H1 (cell line): ENCODE data around the gene EBNA1BP2. TPM values are rescaled to one million over a fixed set of nuclear protein-coding genes. Genes with fewer than 3 reads are reported as not detected.

ENCODE experiments used
- CTCF ChIA-PET: fragments of 300-600 bp; sonication (Branson Sonifier 250); formaldehyde crosslinking; loops from one replicate; lab custom pipeline; 2021; ENCODE audit not compliant: partially characterized antibody; lab: Charles Lee
- POLR2A ChIA-PET: fragments of 300-600 bp; sonication (Branson Sonifier 250); formaldehyde crosslinking; loops from one replicate; lab custom pipeline; 2021; ENCODE audit warnings: inconsistent platforms; ENCODE audit not compliant: partially characterized antibody; lab: Charles Lee
- DNase-seq, 2 experiments: peaks; one replicate each; pipeline versions ENCODE4 v3.0.0 to v3.0.0-alpha.2; 2010 to 2022; ENCODE audit warnings: low spot score in 2 of 2, low read depth in 1 of 2, mixed read lengths in 1 of 2
- FAIRE-seq: peaks from 2 replicates; lab custom pipeline; 2011; peaks lifted over from hg19 to GRCh38; lab: Jason Lieb, UNC
- H2AFZ ChIP-seq: 2 replicates; pipeline ENCODE4 v1.8.1; 2012; ENCODE audit warnings: low read length, inconsistent platforms
- H2AK5ac ChIP-seq: 2 replicates; pipeline ENCODE4 v1.6.1; 2013; ENCODE audit warnings: low read depth, low read length
- H2BK120ac ChIP-seq: replicated peaks from 2 replicates; pipeline ENCODE3; 2013; ENCODE audit warnings: low read depth, low read length, inconsistent platforms
- H2BK12ac ChIP-seq: 2 replicates; pipeline ENCODE4 v1.6.1; 2013; ENCODE audit warnings: low read depth, low read length
- H2BK15ac ChIP-seq: 2 replicates; pipeline ENCODE4 v1.6.1; 2013; ENCODE audit warnings: low read length
- H2BK20ac ChIP-seq: 2 replicates; pipeline ENCODE4 v1.6.1; 2013; ENCODE audit warnings: low read length
- H2BK5ac ChIP-seq: 2 replicates; pipeline ENCODE4 v1.6.1; 2013; ENCODE audit warnings: low read depth, low read length
- H3K14ac ChIP-seq: 2 replicates; pipeline ENCODE4 v1.6.1; 2013; ENCODE audit warnings: inconsistent platforms; ENCODE audit not compliant: insufficient read length
- H3K18ac ChIP-seq: 2 replicates; pipeline ENCODE4 v1.6.1; 2013; ENCODE audit warnings: low read length; ENCODE audit errors: extremely low read depth
- H3K23ac ChIP-seq: 2 replicates; pipeline ENCODE4 v1.6.1; 2013; ENCODE audit warnings: inconsistent platforms; ENCODE audit not compliant: insufficient read length
- H3K23me2 ChIP-seq: 2 replicates; pipeline ENCODE4 v1.6.1; 2013; ENCODE audit warnings: low read depth, low read length
- H3K27ac ChIP-seq: 2 replicates; pipeline ENCODE4 v1.6.1; 2011; ENCODE audit warnings: low read depth, low read length, inconsistent platforms
- H3K27me3 ChIP-seq, 4 experiments: replicated peaks in 1 of 4; 1 replicate in 1 of 4; 2 replicates in 3 of 4; pipeline versions ENCODE4 v1.6.1 to v1.8.1; 2011 to 2013; ENCODE audit warnings: low read length in 3 of 4, mild to moderate bottlenecking in 3 of 4, inconsistent platforms in 2 of 4, mixed read lengths in 2 of 4, moderate library complexity in 1 of 4; ENCODE audit not compliant: control insufficient read depth in 3 of 4, insufficient read depth in 3 of 4; ENCODE audit errors: extremely low read depth in 1 of 4
- H3K36me3 ChIP-seq, 4 experiments: 2 replicates each; pipeline versions ENCODE4 v1.6.1 to v1.8.1; 2011 to 2013; ENCODE audit warnings: mild to moderate bottlenecking in 4 of 4, low read length in 3 of 4, moderate library complexity in 2 of 4, control low read depth in 1 of 4, inconsistent platforms in 1 of 4; ENCODE audit not compliant: insufficient read depth in 4 of 4, control insufficient read depth in 2 of 4
- H3K4ac ChIP-seq: replicated peaks from 2 replicates; pipeline ENCODE3; 2013; ENCODE audit warnings: low read length, low read depth, mixed read lengths, inconsistent platforms; ENCODE audit not compliant: insufficient read length
- H3K4me1 ChIP-seq, 4 experiments: replicated peaks in 1 of 4; 1 replicate in 1 of 4; 2 replicates in 3 of 4; pipeline versions ENCODE4 v1.6.1 to v1.8.1; 2011 to 2013; ENCODE audit warnings: low read length in 3 of 4, inconsistent platforms in 2 of 4, mixed read lengths in 1 of 4; ENCODE audit not compliant: insufficient read depth in 4 of 4, control insufficient read depth in 3 of 4
- H3K4me2 ChIP-seq, 2 experiments: 2 replicates each; pipeline versions ENCODE4 v1.6.1 to v1.8.1; 2011 to 2013; ENCODE audit warnings: low read depth in 2 of 2, low read length in 2 of 2, control low read depth in 1 of 2, inconsistent platforms in 1 of 2, mild to moderate bottlenecking in 1 of 2; ENCODE audit not compliant: insufficient read depth in 1 of 2
- H3K4me3 ChIP-seq, 4 experiments: fragments of 200-600, 300-600 bp in 1 of 4; sonication (generic), shearing (Covaris generic), sonication (Bioruptor Twin) in 1 of 4; 2 replicates each; pipeline versions ENCODE4 v1.5.1 to v1.8.1; 2011 to 2016; ENCODE audit warnings: low read length in 4 of 4, low read depth in 3 of 4, control low read depth in 2 of 4, inconsistent platforms in 2 of 4, mild to moderate bottlenecking in 2 of 4, mixed read lengths in 1 of 4, moderate library complexity in 1 of 4; ENCODE audit not compliant: insufficient read depth in 2 of 4; ENCODE audit errors: extremely low read depth in 1 of 4
- H3K56ac ChIP-seq: replicated peaks from 2 replicates; pipeline ENCODE3; 2013; ENCODE audit warnings: low read depth, mild to moderate bottlenecking, mixed read lengths, low read length, inconsistent platforms; ENCODE audit not compliant: insufficient read length
- H3K79me1 ChIP-seq: 2 replicates; pipeline ENCODE4 v1.6.1; 2013; ENCODE audit warnings: low read depth, low read length, control low read depth
- H3K79me2 ChIP-seq, 2 experiments: 2 replicates each; pipeline versions ENCODE4 v1.6.1 to v1.8.1; 2012 to 2013; ENCODE audit warnings: low read length in 2 of 2, mild to moderate bottlenecking in 2 of 2, inconsistent platforms in 1 of 2; ENCODE audit not compliant: insufficient read depth in 2 of 2, control insufficient read depth in 1 of 2
- H3K9ac ChIP-seq, 4 experiments: replicated peaks in 1 of 4; 1 replicate in 1 of 4; 2 replicates in 3 of 4; pipeline versions ENCODE4 v1.6.1 to v1.8.1; 2011 to 2013; ENCODE audit warnings: low read depth in 3 of 4, low read length in 3 of 4, control low read depth in 2 of 4, mild to moderate bottlenecking in 2 of 4, moderate library complexity in 2 of 4, inconsistent platforms in 1 of 4; ENCODE audit errors: extremely low read depth in 1 of 4
- H3K9me3 ChIP-seq, 2 experiments: 2 replicates each; pipeline versions ENCODE4 v1.6.1 to v1.8.1; 2012 to 2013; ENCODE audit warnings: mild to moderate bottlenecking in 2 of 2, moderate library complexity in 2 of 2, control low read depth in 1 of 2, inconsistent platforms in 1 of 2, low read depth in 1 of 2, low read length in 1 of 2, mixed read lengths in 1 of 2; ENCODE audit not compliant: insufficient read depth in 2 of 2
- H4K20me1 ChIP-seq, 2 experiments: replicated peaks in 1 of 2; 2 replicates each; pipeline versions ENCODE3 to v1.8.1; 2011 to 2013; ENCODE audit warnings: inconsistent platforms in 2 of 2, low read length in 2 of 2, mild to moderate bottlenecking in 1 of 2; ENCODE audit not compliant: insufficient read depth in 2 of 2, control insufficient read depth in 1 of 2
- H4K5ac ChIP-seq: 2 replicates; pipeline ENCODE4 v1.6.1; 2013; ENCODE audit warnings: low read length, low read depth, mixed read lengths, inconsistent platforms; ENCODE audit not compliant: insufficient read length
- H4K8ac ChIP-seq: 2 replicates; pipeline ENCODE4 v1.8.0; 2013; ENCODE audit warnings: mild to moderate bottlenecking, moderate library complexity, low read length, inconsistent platforms; ENCODE audit not compliant: insufficient read depth; ENCODE audit errors: extremely low read depth
- H4K91ac ChIP-seq: replicated peaks from 2 replicates; pipeline ENCODE3; 2013; ENCODE audit warnings: low read length, mixed read lengths, inconsistent platforms; ENCODE audit not compliant: insufficient read length
- ASH2L ChIP-seq: fragments of 200-600, 300-600 bp; sonication (generic); IDR thresholded peaks from one replicate; pipeline ENCODE4 v1.7.1; 2017; ENCODE audit warnings: low read length
- ATF3 ChIP-seq: IDR thresholded peaks from 2 replicates; pipeline ENCODE4 v1.6.1; 2011; ENCODE audit warnings: low read depth, mild to moderate bottlenecking, low read length; ENCODE audit not compliant: insufficient read depth
- EZH2 ChIP-seq: fragments of 200-600 bp; sonication (generic); IDR thresholded peaks from 2 replicates; pipeline ENCODE4 v1.7.1; 2012; ENCODE audit warnings: low read depth, mild to moderate bottlenecking, moderate library complexity, low read length, inconsistent platforms; ENCODE audit not compliant: severe bottlenecking
- JUND ChIP-seq: IDR thresholded peaks from 2 replicates; pipeline ENCODE4 v1.6.1; 2011; ENCODE audit warnings: mild to moderate bottlenecking, improper control_type of control experiment, low read length
- MAX ChIP-seq: IDR thresholded peaks from 2 replicates; pipeline ENCODE4 v1.6.1; 2012; ENCODE audit warnings: inconsistent platforms
- RBBP5 ChIP-seq: IDR thresholded peaks from 2 replicates; pipeline ENCODE4 v1.7.1; 2012; ENCODE audit warnings: low read depth, mild to moderate bottlenecking, inconsistent platforms, low read length, moderate library complexity, borderline replicate concordance
- RFX5 ChIP-seq: IDR thresholded peaks from 2 replicates; pipeline ENCODE4 v1.6.1; 2011; ENCODE audit warnings: low read depth, low read length, improper control_type of control experiment, borderline replicate concordance
- WGBS, 2 experiments: shearing (Covaris generic) in 1 of 2; methylation state at CpG; one replicate each; pipeline versions ENCODE4 v1.1.6 to v1.1.7; 2013 to 2015; ENCODE audit warnings: low lambda C conversion rate in 2 of 2, mixed read lengths in 2 of 2, inconsistent platforms in 1 of 2, low coverage in 1 of 2, missing lambda C conversion rate in 1 of 2; ENCODE audit not compliant: insufficient replicate concordance in 2 of 2, insufficient coverage in 1 of 2, insufficient read length in 1 of 2; ENCODE audit errors: extremely low coverage in 1 of 2, missing lambda C conversion rate in 1 of 2; 5-methylcytosine and 5-hydroxymethylcytosine counted together
- long read RNA-seq, 2 experiments: library from RNA in 1 of 2; library from capped mRNA in 1 of 2; stranded (forward); transcript quantifications; one replicate each; pipeline ENCODE4 v2.0.0, GENCODE V29; 2021; ENCODE audit warnings: inconsistent platforms in 1 of 2
- polyA minus RNA-seq, 3 experiments: library from RNA; depleted of rRNA, polyadenylated mRNA; stranded (reverse); fragments of >200 nt; gene quantifications; 1 replicate in 2 of 3; 2 replicates in 1 of 3; pipeline ENCODE4 v1.2.3, GENCODE V29; 2011
- polyA plus RNA-seq, 7 experiments: library from polyadenylated mRNA; depleted of rRNA in 3 of 7; stranded (reverse) in 5 of 7; unstranded in 2 of 7; fragments of >200 nt in 5 of 7; fragments of 200-250 nt in 2 of 7; gene quantifications; 1 replicate in 5 of 7; 2 replicates in 1 of 7; 4 replicates in 1 of 7; pipeline versions ENCODE4 v1.2.1 to v1.2.3, GENCODE V29; 2011 to 2013; ENCODE audit warnings: missing spikeins in 2 of 7, mixed read lengths in 2 of 7
- total RNA-seq: library from RNA; stranded (reverse); fragmentation: NEBNext Ultra II Directional; extraction: Animal tissue kit (Norgen Biotek cat#: 25700); gene quantifications from 2 replicates; pipeline ENCODE4 v1.2.1, GENCODE V29; 2021

The EBNA1BP2 gene
- total RNA-seq: 102 and 104 TPM in 2 replicates
- 31.0 and 46.0 TPM in 2 replicates for polyA plus RNA-seq (2011; rRNA removed)
- 66.3 TPM for polyA plus RNA-seq (2011; cell fraction: cytosol; rRNA removed)
- polyA plus RNA-seq (2011; cell fraction: nucleus; rRNA removed): 60.5 TPM
- 105 to 125 TPM (median 112 TPM) in 4 replicates for polyA plus RNA-seq (2012, experiment 1 of 2)
- 34.5 TPM for polyA plus RNA-seq (2012, experiment 2 of 2)
- 128 TPM for polyA plus RNA-seq (2013, experiment 1 of 2)
- 128 TPM for polyA plus RNA-seq (2013, experiment 2 of 2)
- polyA minus RNA-seq (2011; rRNA and poly(A)+ RNA removed): 25.7 and 31.5 TPM in 2 replicates
- polyA minus RNA-seq (2011; cell fraction: cytosol; rRNA and poly(A)+ RNA removed): 28.8 TPM
- 31.6 TPM for polyA minus RNA-seq (2011; cell fraction: nucleus; rRNA and poly(A)+ RNA removed)
- long read RNA-seq, experiment 1, transcript EBNA1BP2-201 (9 exons, 1,322 nt): major isoform, 12 of 33 reads
- long read RNA-seq, experiment 1, partial matches to known transcripts: 11 of 33 reads
- long read RNA-seq, experiment 1, other reads (novel, unspliced or antisense): 8 of 33 reads
- long read RNA-seq, experiment 2, transcript EBNA1BP2-201 (9 exons, 1,322 nt): major isoform, 50 of 66 reads
- long read RNA-seq, experiment 2, partial matches to known transcripts: 1 of 66 reads
- long read RNA-seq, experiment 2, other reads (novel, unspliced or antisense): 15 of 66 reads

DNA sequence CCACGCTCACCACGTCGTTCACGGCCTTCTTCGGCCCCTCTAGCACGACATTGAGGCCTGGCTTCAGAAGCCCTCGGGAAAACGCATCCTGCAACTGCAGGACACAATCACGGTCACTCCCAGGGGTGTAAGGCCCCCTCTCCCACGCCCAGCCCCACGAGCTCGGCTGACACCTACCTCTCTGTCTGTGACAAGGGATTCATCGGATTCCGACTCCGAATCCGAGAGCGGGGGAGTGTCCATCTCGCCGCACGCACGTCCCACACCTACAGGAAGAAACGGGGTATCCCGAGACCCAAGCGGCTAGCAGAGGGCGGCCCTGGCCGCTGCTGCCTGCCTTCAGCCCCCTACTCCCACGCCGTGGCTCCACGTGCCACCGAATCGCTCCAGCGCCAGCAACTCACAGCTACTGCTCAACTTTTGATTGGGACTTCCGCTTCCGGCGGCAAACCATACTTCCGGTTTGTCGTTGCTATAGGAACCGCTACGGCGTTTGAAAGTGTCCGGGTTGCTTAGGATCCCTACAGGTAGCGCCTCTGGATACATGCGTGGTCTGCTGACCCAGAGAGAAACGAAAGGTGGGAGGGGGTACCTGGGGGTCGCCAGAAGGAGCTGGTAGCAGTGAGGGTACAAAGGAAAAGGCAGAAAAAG lies at the start of gene EBNA1BP2, which contains the start of gene CFAP57:
Gene EBNA1BP2 (minus strand): TSS at position 415 of the 651 bp plus-strand sequence. CDS start 172 bp downstream, at position 243.
Gene CFAP57 (plus strand): TSS at position 455 of the 651 bp plus-strand sequence. CDS start 424 bp downstream, outside the sequence.
- peak within 1 kb of the TSS; percentile 21; the same call in 1 of the 2 replicates for H2AFZ ChIP-seq
- peak within 1 kb of the TSS; percentile 45; the same call in 1 of the 2 replicates for H2BK5ac ChIP-seq
- peak within 1 kb of the TSS; percentile 87 to 91 for H3K4me2 ChIP-seq
- no peak within 1 kb of the TSS for H3K18ac ChIP-seq
- peak within 1 kb of the TSS; percentile 71 for H4K5ac ChIP-seq
- WGBS, 2 experiments: 2% methylated on average over 45 of the region's 45 CpGs; no CpG with 5 or more reads in 1 of the 2 experiments
- peak within 1 kb of the TSS in 3 of 4 experiments; percentile 68 to 78 (median 69); a peak in 6 of 7 replicates for H3K9ac ChIP-seq
- H3K56ac ChIP-seq: no peak within 1 kb of the TSS
- no peak within 1 kb of the TSS for H2BK15ac ChIP-seq
- POLR2A ChIA-PET: interaction anchor here (0.9 to 1.3 kb wide), 3 partner anchors 15 to 53 kb away, joined by 3 to 4 read pairs (median 3); no protein-coding TSS in a partner anchor
- peak within 1 kb of the TSS; percentile 84; the same call in 1 of the 2 replicates for H4K8ac ChIP-seq
- peaks cover 2 to 16% of the 10 kb centered on the region in 2 experiments for H3K79me2 ChIP-seq
- H3K27ac ChIP-seq: peak within 1 kb of the TSS; percentile 44; the same call in 1 of the 2 replicates
- no peak within 1 kb of the TSS for H2BK12ac ChIP-seq
- H4K91ac ChIP-seq: peak within 1 kb of the TSS; percentile 34
- H3K36me3 ChIP-seq: peaks cover 0 to 32% (median 21%) of the 10 kb centered on the region in 4 experiments
- H3K14ac ChIP-seq: no peak within 1 kb of the TSS
- no peak within 1 kb of the TSS for H2BK120ac ChIP-seq
- H4K20me1 ChIP-seq: peaks cover 0 to 3% of the 10 kb centered on the region in 2 experiments
- peaks cover 5% of the 10 kb centered on the region for H3K79me1 ChIP-seq
- peaks cover 0 to 2% (median 0%) of the 10 kb centered on the region in 4 experiments; a peak in 2 of 7 replicates for H3K27me3 ChIP-seq
- peaks cover 6% of the 10 kb centered on the region for H3K23me2 ChIP-seq
- H2BK20ac ChIP-seq: no peak within 1 kb of the TSS
- CTCF ChIA-PET: interaction anchor here (1.2 to 1.5 kb wide), 2 partner anchors 55 to 394 kb away, joined by 3 to 4 read pairs; no protein-coding TSS in a partner anchor
- H3K4me3 ChIP-seq: peak within 1 kb of the TSS; percentile 81 to 94 (median 85)
- H3K23ac ChIP-seq: no peak within 1 kb of the TSS
- no peaks in the 10 kb centered on the region for H3K9me3 ChIP-seq
- no peak within 1 kb of the TSS for H2AK5ac ChIP-seq
- FAIRE-seq: peak; percentile 83
- H3K4me1 ChIP-seq: peaks cover 0 to 4% (median under 1%) of the 10 kb centered on the region in 4 experiments; a peak in 5 of 7 replicates
- peak; percentile 63 to 92 for DNase-seq
- no peak within 1 kb of the TSS for H3K4ac ChIP-seq
- peak; percentile 97 for TF ChIP-seq MAX
- peak; percentile 93 for TF ChIP-seq ASH2L
- TF ChIP-seq EZH2: no peak
- 0 out of 2 replicates have a peak, but pooled peaks have one; percentile 41 for TF ChIP-seq RBBP5
- TF ChIP-seq JUND: no peak
- no peak for TF ChIP-seq ATF3
- TF ChIP-seq RFX5: no peak
